ENCODE measurements around the gene CD37. TPM values are rescaled to one million over a fixed set of nuclear protein-coding genes. Genes with fewer than 3 reads are reported as not detected.

Gene CD37
- total and polyA plus RNA-seq, 2 donors (not counting 1 experiment from before 2014, with no cell fraction given): not detected

- peaks cover 10% of the 10 kb centered on the region for H3K36me3 ChIP-seq (ENCODE audit: control insufficient read depth, insufficient read depth, low read length)
- H3K9ac ChIP-seq (ENCODE audit: insufficient read depth, low read length): peak overlapping the region; percentile 79
- peak overlapping the region; percentile 62 for H2AFZ ChIP-seq (ENCODE audit: low read length)
- peak overlapping the region; percentile 88 for H3K4me2 ChIP-seq (ENCODE audit: extremely low read depth, insufficient read depth, low read length)
- no peaks in the 10 kb centered on the region for H3K27me3 ChIP-seq (ENCODE audit: control insufficient read depth, insufficient read depth, low read length)
- TF ChIP-seq EZH2 (IDR thresholded peaks at IDR 0.05; ENCODE audit: low read length, missing control alignments) (no peak), CTCF (conservative IDR thresholded peaks at IDR 0.05 in 1 of 2, IDR thresholded peaks at IDR 0.05 in 1 of 2; ENCODE audit: low read depth in 1 of 2, low read length in 2 of 2) (no peak)
- H3K79me2 ChIP-seq (ENCODE audit: control insufficient read depth, insufficient read depth, low read length): peaks cover 3% of the 10 kb centered on the region
- peak; percentile 82 to 90 for DNase-seq (ENCODE audit: low read depth in 2 of 2)
- peak overlapping the region; percentile 67 to 85 (median 82) for H3K4me3 ChIP-seq (replicated peaks in 1 of 4; ENCODE audit: control extremely low read depth in 1 of 4, insufficient read depth in 1 of 4, low read depth in 3 of 4, low read length in 4 of 4)
- H4K20me1 ChIP-seq (ENCODE audit: control insufficient read depth, extremely low read depth, insufficient read depth, low read length): no peaks in the 10 kb centered on the region
- H3K27ac ChIP-seq (ENCODE audit: insufficient read depth, low read length): peak overlapping the region; percentile 79
- H3K9me3 ChIP-seq (ENCODE audit: control insufficient read depth, insufficient read depth, low read depth, low read length): no peaks in the 10 kb centered on the region
- peaks cover 6% of the 10 kb centered on the region for H3K4me1 ChIP-seq (ENCODE audit: control insufficient read depth, extremely low read depth, insufficient read depth, low read length)
These were observed 26.3 kb downstream of the CD37 start for GRCh38 chr19:49361438-49362047.

GRCh38 chr19:49362048-49362928, 27.1 kb downstream of the CD37 start, which contains the start of gene TEAD2:
TSS of gene TEAD2 (minus strand) at chr19:49362416. CDS start at chr19:49360075, 2,341 bp downstream.
- H3K4me2 ChIP-seq (ENCODE audit: extremely low read depth, insufficient read depth, low read length): peak within 1 kb of the TSS; percentile 88
- peak within 1 kb of the TSS; percentile 67 to 85 (median 82) for H3K4me3 ChIP-seq (replicated peaks in 1 of 4; ENCODE audit: control extremely low read depth in 1 of 4, insufficient read depth in 1 of 4, low read depth in 3 of 4, low read length in 4 of 4)
- no peaks in the 10 kb centered on the region for H3K27me3 ChIP-seq (ENCODE audit: control insufficient read depth, insufficient read depth, low read length)
- H3K79me2 ChIP-seq (ENCODE audit: control insufficient read depth, insufficient read depth, low read length): peaks cover 3% of the 10 kb centered on the region
- peak within 1 kb of the TSS; percentile 79 for H3K27ac ChIP-seq (ENCODE audit: insufficient read depth, low read length)
- peaks cover 6% of the 10 kb centered on the region for H3K4me1 ChIP-seq (ENCODE audit: control insufficient read depth, extremely low read depth, insufficient read depth, low read length)
- peaks cover 8% of the 10 kb centered on the region for H3K36me3 ChIP-seq (ENCODE audit: control insufficient read depth, insufficient read depth, low read length)
- H4K20me1 ChIP-seq (ENCODE audit: control insufficient read depth, extremely low read depth, insufficient read depth, low read length): no peaks in the 10 kb centered on the region
- H3K9me3 ChIP-seq (ENCODE audit: control insufficient read depth, insufficient read depth, low read depth, low read length): no peaks in the 10 kb centered on the region
- no peak for TF ChIP-seq CTCF (conservative IDR thresholded peaks at IDR 0.05 in 1 of 2, IDR thresholded peaks at IDR 0.05 in 1 of 2; ENCODE audit: low read depth in 1 of 2, low read length in 2 of 2)
- TF ChIP-seq EZH2 (IDR thresholded peaks at IDR 0.05; ENCODE audit: low read length, missing control alignments): no peak
- H3K9ac ChIP-seq (ENCODE audit: insufficient read depth, low read length): peak within 1 kb of the TSS; percentile 79
- DNase-seq (ENCODE audit: low read depth in 2 of 2): peak; percentile 47 to 63
- peak within 1 kb of the TSS; percentile 75 for H2AFZ ChIP-seq (ENCODE audit: low read length)

- Histone ChIP-seq H3K27ac (ENCODE audit: insufficient read depth, low read length) (peak overlapping the region; percentile 56), H3K36me3 (ENCODE audit: control insufficient read depth, insufficient read depth, low read length) (peaks cover 5% of the 10 kb centered on the region), H3K4me1 (ENCODE audit: control insufficient read depth, extremely low read depth, insufficient read depth, low read length) (peaks cover 6% of the 10 kb centered on the region), H3K9me3 (ENCODE audit: control insufficient read depth, insufficient read depth, low read depth, low read length) (no peaks in the 10 kb centered on the region), H3K4me2 (ENCODE audit: extremely low read depth, insufficient read depth, low read length) (peak overlapping the region; percentile 88), H3K4me3 (replicated peaks in 1 of 4; ENCODE audit: control extremely low read depth in 1 of 4, insufficient read depth in 1 of 4, low read depth in 3 of 4, low read length in 4 of 4) (peak overlapping the region; percentile 67 to 85 (median 82)), H3K79me2 (ENCODE audit: control insufficient read depth, insufficient read depth, low read length) (peaks cover 3% of the 10 kb centered on the region), H3K27me3 (ENCODE audit: control insufficient read depth, insufficient read depth, low read length) (no peaks in the 10 kb centered on the region), H2AFZ (ENCODE audit: low read length) (peak overlapping the region; percentile 75), H4K20me1 (ENCODE audit: control insufficient read depth, extremely low read depth, insufficient read depth, low read length) (no peaks in the 10 kb centered on the region), H3K9ac (ENCODE audit: insufficient read depth, low read length) (peak overlapping the region; percentile 20)
- TF ChIP-seq CTCF (conservative IDR thresholded peaks at IDR 0.05 in 1 of 2, IDR thresholded peaks at IDR 0.05 in 1 of 2; ENCODE audit: low read depth in 1 of 2, low read length in 2 of 2) (no peak), EZH2 (IDR thresholded peaks at IDR 0.05; ENCODE audit: low read length, missing control alignments) (no peak)
- DNase-seq (ENCODE audit: low read depth in 2 of 2): peak in 1 of 2 donors; percentile 61
These were observed 27.7 kb downstream of the CD37 start for GRCh38 chr19:49362929-49363267.
